AML-193 (cell line): ENCODE data around the gene GABRB3.
"Not testable (repeated sequence)": the region's sequence is repeated elsewhere in the genome, so short reads cannot be mapped to it uniquely, and the experiment has no call there.

Experiments used
- DNase-seq, 2 experiments: peaks; one replicate each; lab custom pipeline; 2025; lab: John Stamatoyannopoulos, UW

GABRB3 gene

GRCh38 chr15:26736502-26737248 lies 36.2 kb downstream of the GABRB3 start:
- DNase-seq, result no peak

GRCh38 chr15:26731965-26732364 lies 40.9 kb downstream of the GABRB3 start:
- no peak for DNase-seq

- DNase-seq, result no peak
Measured at GRCh38 chr15:26729581-26729980, 43.3 kb downstream of the GABRB3 start.

- no peak for DNase-seq
Measured at GRCh38 chr15:26729030-26729429, 43.8 kb downstream of the GABRB3 start.

- no peak for DNase-seq
Measured at GRCh38 chr15:26724381-26725150, 48.3 kb downstream of the GABRB3 start.

- no peak for DNase-seq
Measured at GRCh38 chr15:26722621-26723160, 50.2 kb downstream of the GABRB3 start.

GRCh38 chr15:26721232-26721967 lies 51.5 kb downstream of the GABRB3 start:
- no peak for DNase-seq

GRCh38 chr15:26720546-26720945 lies 52.3 kb downstream of the GABRB3 start:
- no peak for DNase-seq

GRCh38 chr15:26719866-26720265 lies 53.0 kb downstream of the GABRB3 start:
- not testable (repeated sequence) for DNase-seq

GRCh38 chr15:26716069-26716468 lies 56.8 kb downstream of the GABRB3 start:
- no peak for DNase-seq

- DNase-seq, result no peak
Measured at GRCh38 chr15:26713498-26713897, 59.4 kb downstream of the GABRB3 start.

GRCh38 chr15:26712335-26712734 lies 60.5 kb downstream of the GABRB3 start:
- DNase-seq, result no peak

- DNase-seq, result no peak
Measured at GRCh38 chr15:26711445-26711844, 61.4 kb downstream of the GABRB3 start.

- DNase-seq, result no peak
Measured at GRCh38 chr15:26702381-26702780, 70.5 kb downstream of the GABRB3 start.

- DNase-seq, result no peak
Measured at GRCh38 chr15:26698555-26698954, 74.3 kb downstream of the GABRB3 start.

GRCh38 chr15:26697913-26698312 lies 75.0 kb downstream of the GABRB3 start:
- no peak for DNase-seq

- DNase-seq, result no peak
Measured at GRCh38 chr15:26691249-26691648, 81.6 kb downstream of the GABRB3 start.

- no peak for DNase-seq
Measured at GRCh38 chr15:26690778-26691177, 82.1 kb downstream of the GABRB3 start.

GRCh38 chr15:26689462-26689861 lies 83.4 kb downstream of the GABRB3 start:
- no peak for DNase-seq

GRCh38 chr15:26686547-26687187 lies 86.2 kb downstream of the GABRB3 start:
- no peak for DNase-seq

GRCh38 chr15:26682598-26683164 lies 90.2 kb downstream of the GABRB3 start:
- no peak for DNase-seq

GRCh38 chr15:26679927-26680326 lies 92.9 kb downstream of the GABRB3 start:
- no peak for DNase-seq
